ENCODE measurements around the gene PLA2R1. TPM values are rescaled to one million over a fixed set of nuclear protein-coding genes. Genes with fewer than 3 reads are reported as not detected.
"Not testable (repeated sequence)": the region's sequence is repeated elsewhere in the genome, so short reads cannot be mapped to it uniquely, and the experiment has no call there.

Gene PLA2R1
- total and polyA plus RNA-seq, 2 donors, result 5.1 to 17.9 TPM

GRCh38 chr2:160054984-160055725 lies 7.3 kb downstream of the PLA2R1 start:
- no peak overlapping the region for H3K4me3 ChIP-seq (ENCODE audit: low read depth, low read length)
- no peak for DNase-seq (ENCODE audit: extremely low spot score)
- H3K27ac ChIP-seq (ENCODE audit: low read depth), result no peak overlapping the region
- 56% methylated on average over 7 of the region's 7 CpGs for WGBS
- H3K36me3 ChIP-seq (ENCODE audit: insufficient read depth), result no peaks in the 10 kb centered on the region
- H3K4me1 ChIP-seq (ENCODE audit: insufficient read depth), result no peaks in the 10 kb centered on the region

GRCh38 chr2:160053946-160054345 lies 8.5 kb downstream of the PLA2R1 start:
- H3K4me1 ChIP-seq (ENCODE audit: insufficient read depth), result no peaks in the 10 kb centered on the region
- no peaks in the 10 kb centered on the region for H3K36me3 ChIP-seq (ENCODE audit: insufficient read depth)
- H3K27ac ChIP-seq (ENCODE audit: low read depth), result no peak overlapping the region
- no peak overlapping the region for H3K4me3 ChIP-seq (ENCODE audit: low read depth, low read length)
- WGBS, result 98% methylated on average over 2 of the region's 2 CpGs
- DNase-seq (ENCODE audit: extremely low spot score), result no peak

GRCh38 chr2:160052531-160052930 lies 9.9 kb downstream of the PLA2R1 start:
- Histone ChIP-seq H3K36me3 (ENCODE audit: insufficient read depth) (no peaks in the 10 kb centered on the region), H3K4me3 (ENCODE audit: low read depth, low read length) (no peak overlapping the region), H3K4me1 (ENCODE audit: insufficient read depth) (no peaks in the 10 kb centered on the region), H3K27ac (ENCODE audit: low read depth) (no peak overlapping the region)
- no peak for DNase-seq (ENCODE audit: extremely low spot score)
- WGBS, result 94% methylated on average over 2 of the region's 2 CpGs

- no peak overlapping the region for H3K27ac ChIP-seq (ENCODE audit: low read depth)
- 50% methylated on average over 3 of the region's 3 CpGs for WGBS
- no peaks in the 10 kb centered on the region for H3K36me3 ChIP-seq (ENCODE audit: insufficient read depth)
- no peak for DNase-seq (ENCODE audit: extremely low spot score)
- H3K4me3 ChIP-seq (ENCODE audit: low read depth, low read length), result no peak overlapping the region
- H3K4me1 ChIP-seq (ENCODE audit: insufficient read depth), result no peaks in the 10 kb centered on the region
Observed at GRCh38 chr2:160051371-160051800, 11.0 kb downstream of the PLA2R1 start.

- Histone ChIP-seq H3K4me3 (ENCODE audit: low read depth, low read length) (no peak overlapping the region), H3K36me3 (ENCODE audit: insufficient read depth) (no peaks in the 10 kb centered on the region), H3K27ac (ENCODE audit: low read depth) (no peak overlapping the region), H3K4me1 (ENCODE audit: insufficient read depth) (no peaks in the 10 kb centered on the region)
- 91% methylated on average over 3 of the region's 3 CpGs for WGBS
- DNase-seq (ENCODE audit: extremely low spot score), result no peak
Observed at GRCh38 chr2:160050147-160050546, 12.3 kb downstream of the PLA2R1 start.

- Histone ChIP-seq H3K4me3 (ENCODE audit: low read depth, low read length) (no peak overlapping the region), H3K4me1 (ENCODE audit: insufficient read depth) (no peaks in the 10 kb centered on the region), H3K36me3 (ENCODE audit: insufficient read depth) (no peaks in the 10 kb centered on the region), H3K27ac (ENCODE audit: low read depth) (no peak overlapping the region)
- no peak for DNase-seq (ENCODE audit: extremely low spot score)
- WGBS, result 81% methylated on average over 7 of the region's 7 CpGs
Observed at GRCh38 chr2:160045703-160046210, 16.7 kb downstream of the PLA2R1 start.

- Histone ChIP-seq H3K36me3 (ENCODE audit: insufficient read depth) (no peaks in the 10 kb centered on the region), H3K27ac (ENCODE audit: low read depth) (no peak overlapping the region), H3K4me3 (ENCODE audit: low read depth, low read length) (no peak overlapping the region), H3K4me1 (ENCODE audit: insufficient read depth) (no peaks in the 10 kb centered on the region)
- no peak for DNase-seq (ENCODE audit: extremely low spot score)
- WGBS, result 95% methylated on average over 8 of the region's 8 CpGs
Observed at GRCh38 chr2:160044728-160045127, 17.7 kb downstream of the PLA2R1 start.

- no peak overlapping the region for H3K27ac ChIP-seq (ENCODE audit: low read depth)
- no peak for DNase-seq (ENCODE audit: extremely low spot score)
- 80% methylated on average over 5 of the region's 5 CpGs for WGBS
- no peak overlapping the region for H3K4me3 ChIP-seq (ENCODE audit: low read depth, low read length)
- no peaks in the 10 kb centered on the region for H3K36me3 ChIP-seq (ENCODE audit: insufficient read depth)
- H3K4me1 ChIP-seq (ENCODE audit: insufficient read depth), result no peaks in the 10 kb centered on the region
Observed at GRCh38 chr2:160043265-160043664, 19.1 kb downstream of the PLA2R1 start.

GRCh38 chr2:160042054-160042453 lies 20.4 kb downstream of the PLA2R1 start:
- no peaks in the 10 kb centered on the region for H3K4me1 ChIP-seq (ENCODE audit: insufficient read depth)
- WGBS, result 83% methylated on average over 7 of the region's 7 CpGs
- H3K27ac ChIP-seq (ENCODE audit: low read depth), result no peak overlapping the region
- no peaks in the 10 kb centered on the region for H3K36me3 ChIP-seq (ENCODE audit: insufficient read depth)
- no peak overlapping the region for H3K4me3 ChIP-seq (ENCODE audit: low read depth, low read length)
- DNase-seq (ENCODE audit: extremely low spot score), result no peak

GRCh38 chr2:160041091-160041490 lies 21.3 kb downstream of the PLA2R1 start:
- Histone ChIP-seq H3K4me1 (ENCODE audit: insufficient read depth) (no peaks in the 10 kb centered on the region), H3K27ac (ENCODE audit: low read depth) (no peak overlapping the region), H3K36me3 (ENCODE audit: insufficient read depth) (no peaks in the 10 kb centered on the region), H3K4me3 (ENCODE audit: low read depth, low read length) (no peak overlapping the region)
- DNase-seq (ENCODE audit: extremely low spot score), result no peak

GRCh38 chr2:160039166-160039903 lies 23.1 kb downstream of the PLA2R1 start:
- H3K36me3 ChIP-seq (ENCODE audit: insufficient read depth), result no peaks in the 10 kb centered on the region
- 57% methylated on average over 6 of the region's 6 CpGs for WGBS
- DNase-seq (ENCODE audit: extremely low spot score), result no peak
- H3K4me3 ChIP-seq (ENCODE audit: low read depth, low read length), result no peak overlapping the region
- H3K27ac ChIP-seq (ENCODE audit: low read depth), result no peak overlapping the region
- no peaks in the 10 kb centered on the region for H3K4me1 ChIP-seq (ENCODE audit: insufficient read depth)

GRCh38 chr2:160038662-160039061 lies 23.8 kb downstream of the PLA2R1 start:
- not testable (repeated sequence) for H3K4me3 ChIP-seq (ENCODE audit: low read depth, low read length); H3K36me3 ChIP-seq (ENCODE audit: insufficient read depth); DNase-seq (ENCODE audit: extremely low spot score); H3K4me1 ChIP-seq (ENCODE audit: insufficient read depth); H3K27ac ChIP-seq (ENCODE audit: low read depth)
- 98% methylated on average over 8 of the region's 8 CpGs for WGBS

- no peak overlapping the region for H3K4me3 ChIP-seq (ENCODE audit: low read depth, low read length)
- H3K27ac ChIP-seq (ENCODE audit: low read depth), result no peak overlapping the region
- DNase-seq (ENCODE audit: extremely low spot score), result no peak
- no peaks in the 10 kb centered on the region for H3K36me3 ChIP-seq (ENCODE audit: insufficient read depth)
- WGBS, result 71% methylated on average over 3 of the region's 3 CpGs
- H3K4me1 ChIP-seq (ENCODE audit: insufficient read depth), result no peaks in the 10 kb centered on the region
Observed at GRCh38 chr2:160036736-160037135, 25.7 kb downstream of the PLA2R1 start.

GRCh38 chr2:160035125-160035524 lies 27.3 kb downstream of the PLA2R1 start:
- Histone ChIP-seq H3K4me3 (ENCODE audit: low read depth, low read length) (no peak overlapping the region), H3K27ac (ENCODE audit: low read depth) (no peak overlapping the region), H3K36me3 (ENCODE audit: insufficient read depth) (no peaks in the 10 kb centered on the region), H3K4me1 (ENCODE audit: insufficient read depth) (no peaks in the 10 kb centered on the region)
- WGBS, result 96% methylated on average over 1 of the region's 1 CpG
- DNase-seq (ENCODE audit: extremely low spot score), result no peak
